ENCODE data around the gene BORCS8.

BORCS8 gene

DNA sequence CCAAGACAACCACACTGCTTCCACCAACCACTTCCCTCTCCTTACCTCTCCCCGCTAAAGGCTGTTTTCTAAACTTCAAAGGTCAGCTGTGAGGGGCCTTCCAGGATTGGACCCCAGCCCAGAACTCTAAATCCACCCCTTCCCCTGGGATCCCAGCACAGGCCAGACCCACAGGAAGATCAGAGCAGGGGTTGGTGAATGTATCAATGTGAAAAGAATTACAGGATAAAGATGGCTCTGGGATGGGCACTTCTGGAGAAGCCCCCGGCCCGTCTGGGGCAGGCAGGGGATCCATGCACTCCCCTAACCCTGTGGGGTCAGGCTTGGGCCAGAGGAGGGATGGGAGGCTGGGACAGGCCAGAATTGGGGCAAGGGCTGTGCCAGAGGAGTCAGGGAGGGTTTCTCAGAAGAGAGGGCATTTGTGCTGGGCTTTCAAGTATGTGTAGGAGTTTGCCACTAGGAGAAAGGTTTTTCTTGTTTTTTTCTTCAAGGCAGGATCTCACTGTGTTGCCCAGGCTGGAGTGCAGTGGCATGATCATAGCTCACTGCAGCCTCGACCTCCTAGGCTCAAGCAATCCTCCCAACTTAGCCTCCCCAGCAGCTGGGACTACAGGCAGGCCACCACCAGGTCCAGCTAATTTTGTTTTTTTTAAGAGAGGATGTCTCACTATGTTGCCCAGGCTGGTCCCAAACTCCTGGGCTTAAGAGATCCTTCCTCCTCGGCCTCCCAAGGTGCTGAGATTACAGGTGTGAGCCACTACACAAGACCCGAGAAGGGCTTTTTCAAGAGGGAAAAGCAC lies 20.9 kb downstream of the BORCS8 start:
- TF ChIP-seq, protein P1, sequence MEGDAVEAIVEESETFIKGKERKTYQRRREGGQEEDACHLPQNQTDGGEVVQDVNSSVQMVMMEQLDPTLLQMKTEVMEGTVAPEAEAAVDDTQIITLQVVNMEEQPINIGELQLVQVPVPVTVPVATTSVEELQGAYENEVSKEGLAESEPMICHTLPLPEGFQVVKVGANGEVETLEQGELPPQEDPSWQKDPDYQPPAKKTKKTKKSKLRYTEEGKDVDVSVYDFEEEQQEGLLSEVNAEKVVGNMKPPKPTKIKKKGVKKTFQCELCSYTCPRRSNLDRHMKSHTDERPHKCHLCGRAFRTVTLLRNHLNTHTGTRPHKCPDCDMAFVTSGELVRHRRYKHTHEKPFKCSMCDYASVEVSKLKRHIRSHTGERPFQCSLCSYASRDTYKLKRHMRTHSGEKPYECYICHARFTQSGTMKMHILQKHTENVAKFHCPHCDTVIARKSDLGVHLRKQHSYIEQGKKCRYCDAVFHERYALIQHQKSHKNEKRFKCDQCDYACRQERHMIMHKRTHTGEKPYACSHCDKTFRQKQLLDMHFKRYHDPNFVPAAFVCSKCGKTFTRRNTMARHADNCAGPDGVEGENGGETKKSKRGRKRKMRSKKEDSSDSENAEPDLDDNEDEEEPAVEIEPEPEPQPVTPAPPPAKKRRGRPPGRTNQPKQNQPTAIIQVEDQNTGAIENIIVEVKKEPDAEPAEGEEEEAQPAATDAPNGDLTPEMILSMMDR (IDR thresholded peaks at IDR 0.05) = no peak

DNA sequence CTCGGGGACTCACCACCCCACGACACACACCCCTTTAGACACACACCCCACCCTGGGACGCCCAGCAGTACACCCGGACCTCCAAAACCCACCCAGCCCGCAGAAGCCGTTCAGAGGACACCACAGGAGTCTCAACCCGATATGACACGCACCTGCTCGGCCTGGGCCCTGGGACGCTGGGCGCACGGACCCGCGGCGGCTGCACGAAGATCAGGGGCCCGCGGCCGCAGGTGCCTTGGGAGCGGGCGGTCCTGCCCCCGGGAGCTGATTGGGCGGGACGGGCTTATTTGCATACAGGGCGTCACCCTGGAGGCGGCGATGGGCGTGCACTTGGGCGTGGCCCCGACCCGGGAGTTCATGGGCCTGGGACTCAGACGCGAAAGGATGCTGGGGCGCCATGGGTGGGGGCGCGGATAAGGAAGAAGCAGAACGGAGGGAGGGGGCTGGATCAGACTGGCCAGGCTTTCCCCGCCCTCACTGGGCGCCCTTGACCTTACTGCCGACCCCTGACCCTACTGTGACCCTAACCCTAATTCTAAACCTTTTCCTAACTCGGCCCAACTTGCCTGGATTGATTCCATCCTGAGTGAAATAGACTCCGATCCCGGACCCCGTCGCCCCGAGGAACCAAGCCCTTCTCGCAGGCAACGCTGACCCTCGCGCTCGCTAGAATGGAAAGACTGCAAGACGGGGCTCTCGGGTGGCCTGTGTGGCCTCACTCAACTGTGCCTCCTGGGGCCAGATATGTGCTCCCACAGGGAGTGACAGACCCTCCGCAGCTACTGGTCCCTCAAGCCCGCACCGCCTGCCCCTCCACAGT lies 21.7 kb downstream of the BORCS8 start, which contains the start of gene MEF2B:
TSS of gene MEF2B (minus strand) at position 211 of the 820 bp plus-strand sequence. CDS start 19,528 bp downstream, outside the sequence.
- TF ChIP-seq, protein P1 (IDR thresholded peaks at IDR 0.05) = no peak

DNA sequence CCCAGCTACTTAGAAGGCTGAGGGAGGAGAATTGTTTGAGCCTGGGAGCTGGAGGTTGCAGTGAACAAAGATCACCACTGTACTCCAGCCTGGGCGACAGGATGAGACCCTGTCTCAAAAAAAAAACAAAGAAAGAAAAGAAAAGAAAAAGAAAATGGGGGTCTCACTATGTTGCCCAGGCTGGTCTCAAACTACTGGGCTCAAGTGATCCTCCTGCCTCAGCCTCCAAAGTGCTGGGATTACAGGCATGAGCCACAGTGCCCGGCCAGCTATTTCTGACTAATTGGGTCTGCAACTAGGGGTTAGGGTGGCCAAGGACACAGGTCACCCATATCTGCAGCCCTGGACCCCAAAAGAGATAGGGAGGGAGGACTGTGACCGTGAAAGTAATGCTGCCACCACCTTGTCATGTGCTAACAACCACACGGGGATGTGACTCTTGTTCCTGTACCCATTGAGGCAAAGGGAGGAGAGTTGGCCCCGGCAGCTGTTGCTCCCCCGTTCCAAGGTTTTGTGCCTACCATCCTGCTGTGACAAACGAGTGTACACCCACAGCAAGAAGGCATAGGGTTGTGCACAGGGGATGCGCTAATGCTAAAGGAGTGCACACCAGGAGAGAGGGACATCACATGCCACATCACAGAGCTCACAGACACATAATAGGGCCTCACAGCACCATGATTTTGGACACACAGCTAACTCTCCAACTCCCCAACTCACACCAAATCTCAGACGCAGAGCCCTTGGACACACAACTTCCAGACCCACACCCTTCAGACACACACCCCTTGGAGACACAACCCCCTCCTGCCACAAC lies 22.5 kb downstream of the BORCS8 start:
- TF ChIP-seq, protein P1 (IDR thresholded peaks at IDR 0.05) = no peak

DNA sequence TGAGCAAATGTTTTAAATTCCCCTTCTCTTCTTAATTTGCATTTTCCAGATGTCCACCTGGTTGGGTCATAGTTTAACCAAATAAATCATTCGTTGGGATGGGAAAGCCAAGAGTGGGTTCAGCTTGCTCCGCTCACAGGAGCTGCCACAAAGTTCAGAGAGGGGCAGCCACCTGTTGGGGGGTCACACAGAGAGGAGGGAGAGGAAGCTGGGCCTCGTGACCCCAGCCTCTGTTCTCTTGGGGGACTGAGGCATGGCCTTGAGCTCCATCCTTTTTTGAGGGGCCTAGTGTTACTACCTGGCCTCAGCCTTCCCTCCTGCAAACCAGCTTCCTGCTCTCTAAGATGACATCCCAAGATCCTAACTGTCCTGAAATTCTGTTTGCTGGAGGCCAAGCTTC lies 24.3 kb downstream of the BORCS8 start:
- TF ChIP-seq, protein P1 (IDR thresholded peaks at IDR 0.05) = no peak

DNA sequence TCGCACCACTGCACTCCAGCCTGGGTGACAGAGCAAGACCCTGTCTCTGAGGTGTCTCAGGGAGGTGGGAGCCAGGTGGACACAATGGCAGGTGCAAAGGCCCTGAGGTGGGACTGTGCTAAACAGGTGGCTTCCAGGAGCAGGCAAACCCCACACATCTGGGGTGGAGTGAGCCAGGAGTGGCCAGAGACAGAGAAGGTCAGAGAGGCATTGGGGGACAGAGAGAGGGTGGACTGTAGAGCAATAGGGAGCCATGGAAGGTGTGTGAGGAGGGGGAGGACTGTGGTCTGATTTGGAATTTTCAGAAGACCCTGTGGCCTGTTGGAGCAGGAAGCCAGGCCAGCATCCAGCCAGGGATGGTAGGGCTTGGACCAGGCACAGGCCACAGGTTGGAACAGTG lies 26.6 kb downstream of the BORCS8 start:
- TF ChIP-seq, protein P1 (IDR thresholded peaks at IDR 0.05) = no peak

DNA sequence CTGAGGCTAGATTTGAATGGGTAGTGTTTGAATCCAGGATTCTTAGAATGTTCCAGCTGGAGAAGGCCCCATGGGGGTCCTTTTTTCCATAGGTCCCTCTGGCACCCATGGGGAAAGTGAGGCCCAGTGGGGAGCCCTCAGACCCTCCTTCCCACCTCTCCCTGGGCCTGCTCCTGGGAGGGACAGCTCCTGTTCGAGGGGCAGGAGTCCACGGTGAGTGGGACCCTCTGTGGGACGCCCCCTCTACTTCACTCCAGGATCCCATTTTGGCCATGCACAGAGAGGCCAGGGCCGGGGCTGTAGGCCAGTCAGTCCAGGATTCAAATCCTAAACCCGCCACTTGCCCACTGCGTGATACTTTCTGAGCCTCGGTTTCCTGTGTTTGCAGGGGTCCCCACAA lies 29.5 kb downstream of the BORCS8 start:
- TF ChIP-seq, protein P1 (IDR thresholded peaks at IDR 0.05) = no peak

DNA sequence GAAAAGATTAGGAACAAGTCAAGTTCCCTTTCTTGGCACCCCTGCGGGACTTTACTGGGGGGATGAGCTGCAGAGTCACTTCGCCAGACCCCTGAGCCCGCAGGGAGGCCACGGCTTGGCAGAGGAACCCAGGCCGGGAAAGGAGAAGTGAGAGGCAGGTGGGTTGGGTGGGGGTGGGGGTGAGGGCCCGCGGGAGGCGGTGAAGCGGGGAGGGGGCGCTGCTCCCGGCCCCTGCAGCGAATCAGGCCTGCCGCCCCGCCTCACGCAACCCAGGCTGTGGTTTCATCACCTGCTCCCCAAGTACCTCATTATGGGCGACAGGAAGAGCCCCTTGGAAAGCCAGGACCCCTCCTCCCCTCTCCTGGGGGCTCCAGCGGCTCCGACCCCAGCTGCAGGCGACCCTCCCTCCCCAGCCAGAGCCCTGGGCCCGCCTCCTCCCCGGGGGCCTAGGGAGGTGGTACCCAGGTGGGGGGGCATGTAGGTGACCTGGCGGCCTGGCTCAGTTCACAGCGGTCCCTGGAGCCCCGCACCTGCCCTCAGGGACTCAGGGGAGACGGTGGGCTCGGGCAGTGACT lies 31.4 kb downstream of the BORCS8 start:
- TF ChIP-seq, protein P1 (IDR thresholded peaks at IDR 0.05) = no peak
